Measurements from ENCODE around the gene KRTAP5-4.
"Not testable (repeated sequence)": the region's sequence is repeated elsewhere in the genome, so short reads cannot be mapped to it uniquely, and the experiment has no call there.

Gene KRTAP5-4

GRCh38 chr11:1652771-1653540, 31.0 kb upstream of the KRTAP5-4 start:
- peak; percentile 67 for DNase-seq (ENCODE audit: low spot score)

GRCh38 chr11:1652442-1652770, 30.5 kb upstream of the KRTAP5-4 start:
- no peak for DNase-seq (ENCODE audit: low spot score)

GRCh38 chr11:1652026-1652425, 30.1 kb upstream of the KRTAP5-4 start:
- no peak for DNase-seq (ENCODE audit: low spot score)

- no peak for DNase-seq (ENCODE audit: low spot score)
Measured at GRCh38 chr11:1651411-1651980, 29.6 kb upstream of the KRTAP5-4 start.

GRCh38 chr11:1650918-1651262, 29.0 kb upstream of the KRTAP5-4 start:
- DNase-seq (ENCODE audit: low spot score), result no peak

- DNase-seq (ENCODE audit: low spot score), result no peak
Measured at GRCh38 chr11:1650034-1650917, 28.3 kb upstream of the KRTAP5-4 start.

GRCh38 chr11:1648653-1649420, 26.9 kb upstream of the KRTAP5-4 start:
- DNase-seq (ENCODE audit: low spot score), result no peak

DNA sequence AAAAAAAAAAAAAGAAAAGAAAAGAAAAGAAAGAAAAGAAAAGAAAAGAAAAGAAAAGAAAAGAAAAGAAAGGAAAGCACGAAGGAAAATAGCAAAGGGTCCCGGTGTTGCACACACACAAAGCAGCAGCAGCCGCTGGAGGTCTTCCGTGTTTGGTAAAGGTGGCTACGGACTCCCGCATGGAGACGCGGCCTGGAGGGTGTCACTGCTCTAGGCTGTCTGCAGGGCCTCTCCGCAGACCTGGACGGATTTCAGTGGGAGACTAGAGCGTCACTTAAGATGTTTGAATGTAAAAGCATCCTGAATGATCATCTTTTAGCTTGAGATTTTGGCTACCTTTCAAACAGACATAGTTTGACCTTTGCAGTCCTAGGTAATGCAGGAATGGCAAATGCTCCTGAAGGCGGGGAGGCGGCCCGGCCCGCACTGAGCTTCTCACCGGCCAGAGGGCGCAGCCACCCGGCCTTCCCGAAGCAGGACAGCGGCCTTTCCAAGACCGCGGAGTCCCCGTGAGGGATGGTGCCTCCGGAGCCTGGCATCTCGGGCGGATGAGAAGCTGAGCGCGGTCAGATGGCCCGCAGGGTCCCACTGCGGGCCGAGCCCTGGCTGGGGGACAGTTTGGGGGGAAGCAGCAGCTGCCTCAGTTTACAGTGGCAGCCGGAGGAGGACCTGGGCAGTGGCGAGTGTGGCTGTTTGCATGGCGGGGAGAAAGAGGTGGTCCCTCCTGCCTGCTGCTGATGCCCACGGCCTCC, 26.1 kb upstream of the KRTAP5-4 start:
- no peak for DNase-seq (ENCODE audit: low spot score)

DNA sequence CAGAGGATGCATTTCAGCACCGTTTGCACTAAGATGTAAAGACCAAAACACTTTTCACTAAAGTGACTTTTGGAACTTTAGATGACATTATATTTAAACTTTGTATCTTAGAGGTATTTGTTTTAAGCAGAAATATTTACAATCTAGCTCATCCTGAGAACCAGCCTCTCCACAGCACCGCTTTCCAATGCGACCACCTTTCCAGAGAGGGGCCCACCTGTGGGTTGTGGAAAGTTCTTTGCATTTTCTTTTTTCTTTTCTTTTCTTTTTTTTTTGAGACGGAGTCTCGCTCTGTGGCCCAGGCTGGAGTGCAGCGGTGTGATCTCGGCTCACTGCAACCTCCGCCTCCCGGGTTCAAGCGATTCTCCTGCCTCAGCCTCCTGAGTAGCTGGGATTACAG, 24.6 kb upstream of the KRTAP5-4 start:
- not testable (repeated sequence) for DNase-seq (ENCODE audit: low spot score)

GRCh38 chr11:1645357-1645821, 23.5 kb upstream of the KRTAP5-4 start:
- DNase-seq (ENCODE audit: low spot score), result no peak

GRCh38 chr11:1644601-1645356, 22.8 kb upstream of the KRTAP5-4 start:
- DNase-seq (ENCODE audit: low spot score), result no peak

GRCh38 chr11:1643146-1643690, 21.3 kb upstream of the KRTAP5-4 start:
- no peak for DNase-seq (ENCODE audit: low spot score)

DNA sequence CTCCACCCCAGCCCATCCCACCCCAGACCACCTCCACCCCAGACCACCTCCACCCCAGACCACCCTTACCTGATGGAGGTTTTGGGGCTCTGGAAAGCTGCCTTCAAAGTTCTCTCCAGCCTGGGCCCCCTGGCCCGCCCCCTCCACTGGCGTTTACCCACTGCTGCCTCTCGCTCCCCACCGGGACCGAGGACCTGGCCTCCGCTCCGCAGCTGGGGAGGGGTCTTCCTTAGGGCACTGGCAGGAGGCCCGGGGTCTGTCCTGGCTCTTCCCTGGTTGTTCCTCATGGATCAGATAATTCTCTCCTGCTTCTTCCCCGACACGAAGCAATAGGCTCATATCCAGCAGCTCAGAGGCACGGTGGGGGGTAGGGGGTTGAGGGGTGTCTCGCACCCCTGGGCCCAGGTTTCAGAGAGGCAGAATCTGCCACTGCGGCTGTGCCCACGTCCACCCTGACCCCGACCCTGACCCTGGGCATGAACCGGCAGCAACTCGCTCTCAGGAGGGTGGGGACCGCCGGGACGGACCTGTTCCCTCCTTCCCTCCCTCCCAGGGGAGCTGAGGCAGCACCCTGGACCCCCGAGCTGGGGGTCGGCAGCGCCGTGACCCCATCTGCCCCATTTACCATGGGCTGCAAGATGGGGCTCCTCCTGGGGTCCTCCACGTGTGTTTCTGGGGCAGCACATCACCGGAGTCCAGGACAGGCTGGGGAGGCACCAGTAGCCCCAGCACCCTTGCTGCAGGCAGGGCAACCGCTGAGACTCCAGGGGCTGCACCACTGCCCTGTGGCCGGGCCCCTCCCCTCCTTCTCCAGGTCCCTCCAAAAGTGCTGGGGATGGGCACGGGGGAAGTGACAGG, 20.6 kb upstream of the KRTAP5-4 start:
- DNase-seq (ENCODE audit: low spot score), result no peak

DNA sequence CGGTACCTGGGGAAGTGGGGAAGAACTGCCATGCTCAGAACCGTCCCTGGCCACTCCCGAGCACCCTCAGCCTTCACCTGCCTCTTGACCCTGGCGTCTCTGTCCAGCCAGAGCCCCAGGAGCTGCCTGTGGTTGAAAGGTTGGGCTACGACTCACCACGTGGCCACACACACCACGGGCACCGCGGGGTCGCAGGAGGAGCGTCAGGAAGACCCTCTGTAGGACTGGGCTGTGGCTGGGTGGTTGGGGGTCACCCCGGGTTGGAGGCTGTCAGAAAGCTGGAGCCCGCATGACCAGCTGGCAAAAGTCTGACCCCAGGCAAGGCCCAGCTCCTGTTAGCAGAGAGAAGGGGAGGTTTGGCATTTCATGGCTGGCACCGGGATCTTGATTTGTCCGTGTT, 19.2 kb upstream of the KRTAP5-4 start:
- DNase-seq (ENCODE audit: low spot score), result no peak

- peak; percentile 64 for DNase-seq (ENCODE audit: low spot score)
Measured at GRCh38 chr11:1640076-1640946, 18.4 kb upstream of the KRTAP5-4 start.

DNA sequence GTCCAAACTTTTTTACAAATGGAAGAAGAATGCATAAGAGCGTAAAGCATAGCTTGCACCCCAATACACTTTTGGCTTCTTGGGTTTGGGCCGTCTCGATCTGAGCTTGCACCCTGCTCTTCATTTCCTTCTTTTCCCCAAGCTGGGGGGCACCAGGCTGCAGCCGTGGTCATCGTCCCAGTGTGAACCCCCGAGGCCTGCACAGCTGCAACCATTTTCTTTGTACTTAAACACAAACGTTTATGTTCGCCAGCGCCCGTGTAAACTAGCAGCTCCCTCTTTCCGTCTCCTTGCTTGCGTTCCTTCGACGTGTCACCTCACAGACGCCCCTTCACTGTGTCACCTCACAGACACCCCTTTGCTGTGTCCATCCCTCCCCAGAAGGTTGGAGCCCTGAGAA, 17.7 kb upstream of the KRTAP5-4 start:
- no peak for DNase-seq (ENCODE audit: low spot score)

- peak; percentile 47 for DNase-seq (ENCODE audit: low spot score)
Measured at GRCh38 chr11:1639102-1639620, 17.2 kb upstream of the KRTAP5-4 start.

GRCh38 chr11:1638344-1638743, 16.4 kb upstream of the KRTAP5-4 start:
- no peak for DNase-seq (ENCODE audit: low spot score)
